Measurements from ENCODE around the gene AKNA. TPM values are rescaled to one million over a fixed set of nuclear protein-coding genes. Genes with fewer than 3 reads are reported as not detected.

Gene AKNA, protein sequence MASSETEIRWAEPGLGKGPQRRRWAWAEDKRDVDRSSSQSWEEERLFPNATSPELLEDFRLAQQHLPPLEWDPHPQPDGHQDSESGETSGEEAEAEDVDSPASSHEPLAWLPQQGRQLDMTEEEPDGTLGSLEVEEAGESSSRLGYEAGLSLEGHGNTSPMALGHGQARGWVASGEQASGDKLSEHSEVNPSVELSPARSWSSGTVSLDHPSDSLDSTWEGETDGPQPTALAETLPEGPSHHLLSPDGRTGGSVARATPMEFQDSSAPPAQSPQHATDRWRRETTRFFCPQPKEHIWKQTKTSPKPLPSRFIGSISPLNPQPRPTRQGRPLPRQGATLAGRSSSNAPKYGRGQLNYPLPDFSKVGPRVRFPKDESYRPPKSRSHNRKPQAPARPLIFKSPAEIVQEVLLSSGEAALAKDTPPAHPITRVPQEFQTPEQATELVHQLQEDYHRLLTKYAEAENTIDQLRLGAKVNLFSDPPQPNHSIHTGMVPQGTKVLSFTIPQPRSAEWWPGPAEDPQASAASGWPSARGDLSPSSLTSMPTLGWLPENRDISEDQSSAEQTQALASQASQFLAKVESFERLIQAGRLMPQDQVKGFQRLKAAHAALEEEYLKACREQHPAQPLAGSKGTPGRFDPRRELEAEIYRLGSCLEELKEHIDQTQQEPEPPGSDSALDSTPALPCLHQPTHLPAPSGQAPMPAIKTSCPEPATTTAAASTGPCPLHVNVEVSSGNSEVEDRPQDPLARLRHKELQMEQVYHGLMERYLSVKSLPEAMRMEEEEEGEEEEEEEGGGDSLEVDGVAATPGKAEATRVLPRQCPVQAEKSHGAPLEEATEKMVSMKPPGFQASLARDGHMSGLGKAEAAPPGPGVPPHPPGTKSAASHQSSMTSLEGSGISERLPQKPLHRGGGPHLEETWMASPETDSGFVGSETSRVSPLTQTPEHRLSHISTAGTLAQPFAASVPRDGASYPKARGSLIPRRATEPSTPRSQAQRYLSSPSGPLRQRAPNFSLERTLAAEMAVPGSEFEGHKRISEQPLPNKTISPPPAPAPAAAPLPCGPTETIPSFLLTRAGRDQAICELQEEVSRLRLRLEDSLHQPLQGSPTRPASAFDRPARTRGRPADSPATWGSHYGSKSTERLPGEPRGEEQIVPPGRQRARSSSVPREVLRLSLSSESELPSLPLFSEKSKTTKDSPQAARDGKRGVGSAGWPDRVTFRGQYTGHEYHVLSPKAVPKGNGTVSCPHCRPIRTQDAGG (N-terminal part only)
- total RNA-seq, result 8.0 and 9.3 TPM in 2 replicates

DNA sequence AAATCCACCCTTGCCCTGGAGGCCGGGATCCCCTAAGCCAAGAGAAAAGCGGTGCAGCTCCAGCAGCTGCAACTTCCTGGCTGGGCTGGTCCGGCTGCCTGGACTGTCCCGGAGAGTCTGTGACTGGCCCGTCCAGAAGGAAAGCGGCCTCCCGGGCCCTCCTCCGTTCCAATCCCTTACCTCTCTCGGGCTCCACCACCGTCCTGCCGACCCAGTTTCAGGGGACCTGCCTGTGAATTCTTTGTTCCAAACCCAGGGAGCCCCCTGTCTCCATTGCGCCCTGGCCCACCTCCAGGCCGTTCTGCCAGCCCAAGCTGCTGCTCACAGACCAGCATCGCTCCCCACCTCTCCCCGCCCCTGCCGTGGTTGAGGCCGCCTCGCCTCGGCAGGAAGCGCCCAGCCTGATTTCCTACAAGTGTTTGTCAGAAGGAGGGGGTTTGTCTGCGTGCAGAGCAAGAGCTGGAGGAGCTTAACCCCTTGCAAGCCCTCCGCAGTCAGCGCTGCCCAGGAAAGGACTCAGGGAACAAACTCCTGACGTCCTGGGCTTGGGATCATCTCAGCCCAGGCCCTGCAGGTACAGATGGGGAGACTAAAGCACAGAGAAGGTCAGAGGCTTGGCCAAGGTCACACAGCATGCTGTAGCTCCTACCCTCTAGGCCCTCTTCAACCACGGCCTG, at the start of gene AKNA:
AKNA (minus strand) TSS at position 303 of the 677 bp plus-strand sequence. CDS start 6,649 bp downstream, outside the sequence.

DNA sequence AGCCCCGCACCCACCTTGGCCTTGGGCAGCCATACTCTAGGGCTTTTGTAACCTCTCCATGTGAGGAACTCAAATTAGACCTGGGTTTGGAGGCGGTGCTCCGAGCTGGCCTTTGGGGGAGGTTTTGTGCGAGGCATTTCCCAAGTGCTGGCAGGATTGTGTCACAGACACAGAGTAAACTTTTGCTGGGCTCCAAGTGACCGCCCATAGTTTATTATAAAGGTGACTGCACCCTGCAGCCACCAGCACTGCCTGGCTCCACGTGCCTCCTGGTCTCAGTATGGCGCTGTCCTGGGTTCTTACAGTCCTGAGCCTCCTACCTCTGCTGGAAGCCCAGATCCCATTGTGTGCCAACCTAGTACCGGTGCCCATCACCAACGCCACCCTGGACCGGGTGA, 58.2 kb downstream of the AKNA start, which contains the start of gene ORM2:
ORM2 (plus strand) TSS at position 245 of the 398 bp plus-strand sequence; CDS start at position 281, 36 bp downstream.

DNA sequence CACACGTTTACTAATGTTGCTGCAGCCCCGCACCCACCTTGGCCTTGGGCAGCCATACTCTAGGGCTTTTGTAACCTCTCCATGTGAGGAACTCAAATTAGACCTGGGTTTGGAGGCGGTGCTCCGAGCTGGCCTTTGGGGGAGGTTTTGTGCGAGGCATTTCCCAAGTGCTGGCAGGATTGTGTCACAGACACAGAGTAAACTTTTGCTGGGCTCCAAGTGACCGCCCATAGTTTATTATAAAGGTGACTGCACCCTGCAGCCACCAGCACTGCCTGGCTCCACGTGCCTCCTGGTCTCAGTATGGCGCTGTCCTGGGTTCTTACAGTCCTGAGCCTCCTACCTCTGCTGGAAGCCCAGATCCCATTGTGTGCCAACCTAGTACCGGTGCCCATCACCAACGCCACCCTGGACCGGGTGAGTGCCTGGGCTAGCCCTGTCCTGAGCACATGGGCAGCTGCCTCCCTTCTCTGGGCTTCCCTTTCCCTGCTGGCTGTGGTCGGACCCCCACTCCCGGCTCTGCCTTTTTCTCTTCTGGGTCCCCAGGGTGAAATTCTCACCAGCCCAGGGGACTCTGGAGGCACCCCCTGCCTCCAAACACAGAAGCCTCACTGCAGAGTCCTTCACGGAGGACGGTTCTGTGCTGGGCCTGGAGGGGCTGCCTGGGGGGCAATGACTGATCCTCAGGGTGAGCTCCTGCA, 64.8 kb downstream of the AKNA start, which contains the start of gene ORM1:
ORM1 (plus strand) TSS at position 268 of the 701 bp plus-strand sequence; CDS start at position 304, 36 bp downstream.

Other genes starting within 250 kb of the AKNA start
- 4.7 and 5.5 TPM in 2 replicates for gene COL27A1, start 232.4 kb downstream of the AKNA start, total RNA-seq
- gene ORM1, start 64.9 kb downstream of the AKNA start, total RNA-seq, result not detected in 2 replicates
- gene ORM2, start 58.1 kb downstream of the AKNA start, total RNA-seq, result not detected in 2 replicates
- 0.79 and 0.93 TPM in 2 replicates for gene WHRN, start 117.5 kb upstream of the AKNA start, total RNA-seq
- gene ATP6V1G1, start 199.8 kb upstream of the AKNA start, total RNA-seq, result 121 and 138 TPM in 2 replicates
- gene TMEM268, start 223.3 kb upstream of the AKNA start, total RNA-seq, result 1.9 and 2.3 TPM in 2 replicates